GM12878 (cell line): ENCODE measurements around the gene SFSWAP. TPM values are rescaled to one million over a fixed set of nuclear protein-coding genes. Genes with fewer than 3 reads are reported as not detected.

Experiments
- ATAC-seq: fragments of 200-7000 bp; cut with Tn5 transposase; 3 replicates; pipeline ENCODE4 v1.9.1; 2020; ENCODE audit warnings: mild to moderate bottlenecking, moderate library complexity
- BruUV-seq: library from RNA; stranded (reverse); fragments of 400-500 nt; replicated peaks from 2 replicates; lab custom pipeline; 2021; lab: Mats Ljungman, UMichigan
- CTCF ChIA-PET: fragments of 300-600 bp; sonication (Branson Sonifier 250); formaldehyde crosslinking; extraction: SDS; loops from one replicate; lab custom pipeline; 2021; ENCODE audit warnings: inconsistent platforms; lab: Yijun Ruan, JAX
- POLR2A ChIA-PET: fragments of 350-600 bp; formaldehyde crosslinking; extraction: SDS; loops from one replicate; lab custom pipeline; 2021; ENCODE audit warnings: inconsistent platforms; lab: Charles Lee
- RAD21 ChIA-PET: fragments of 300-600 bp; sonication (Branson Sonifier 250); formaldehyde crosslinking; loops from one replicate; lab custom pipeline; 2023; ENCODE audit warnings: antibody characterized with exemption; ENCODE audit not compliant: unreplicated experiment; lab: Charles Lee
- SMC1A ChIA-PET: fragments of 300-600 bp; sonication (Branson Sonifier 250); formaldehyde crosslinking; loops from one replicate; lab custom pipeline; 2023; ENCODE audit not compliant: unreplicated experiment, uncharacterized antibody; lab: Charles Lee
- DNase-seq: peaks from one replicate; pipeline ENCODE4 v3.0.0-alpha.2; 2011; ENCODE audit warnings: low read depth, low spot score
- FAIRE-seq: peaks from 3 replicates; lab custom pipeline; 2011; peaks lifted over from hg19 to GRCh38; lab: Jason Lieb, UNC
- H2AFZ ChIP-seq: 2 replicates; pipeline ENCODE4 v1.6.0; 2011; ENCODE audit warnings: low read depth, low read length, control low read depth; ENCODE audit not compliant: control insufficient read depth
- H3K27ac ChIP-seq: 2 replicates; pipeline ENCODE4 v1.5.1; 2011; ENCODE audit warnings: control low read depth; ENCODE audit not compliant: control insufficient read depth, insufficient read depth
- H3K27me3 ChIP-seq, 2 experiments: replicated peaks in 1 of 2; 2 replicates each; pipeline versions ENCODE4 v1.6.0 to v1.6.1; 2011; ENCODE audit warnings: low read length in 1 of 2; ENCODE audit not compliant: control insufficient read depth in 2 of 2, insufficient read depth in 2 of 2
- H3K36me3 ChIP-seq, 2 experiments: 2 replicates each; pipeline ENCODE4 v1.5.1; 2011; ENCODE audit warnings: low read length in 1 of 2; ENCODE audit not compliant: control insufficient read depth in 2 of 2, insufficient read depth in 2 of 2
- H3K4me1 ChIP-seq: 2 replicates; pipeline ENCODE4 v1.6.1; 2011; ENCODE audit warnings: mild to moderate bottlenecking, low read length, moderate library complexity, mixed read lengths; ENCODE audit not compliant: control insufficient read depth, insufficient read depth
- H3K4me2 ChIP-seq: 2 replicates; pipeline ENCODE4 v1.6.0; 2011; ENCODE audit warnings: control low read depth; ENCODE audit not compliant: control insufficient read depth, insufficient read depth
- H3K4me3 ChIP-seq: fragments of 200-600 bp; sonication (generic); 2 replicates; pipeline ENCODE4 v1.5.1; 2016
- H3K79me2 ChIP-seq: 2 replicates; pipeline ENCODE4 v1.6.0; 2011; ENCODE audit warnings: low read length; ENCODE audit not compliant: control insufficient read depth, insufficient read depth
- H3K9ac ChIP-seq: 2 replicates; pipeline ENCODE4 v1.8.0; 2011; ENCODE audit warnings: low read length, control low read depth, mixed read lengths; ENCODE audit not compliant: control insufficient read depth, insufficient read depth
- H3K9me3 ChIP-seq: replicated peaks from 3 replicates; pipeline ENCODE4 v1.5.1; 2011; ENCODE audit warnings: mild to moderate bottlenecking, low read length; ENCODE audit not compliant: control insufficient read depth, insufficient read depth
- H4K20me1 ChIP-seq: 2 replicates; pipeline ENCODE4 v1.6.0; 2011; ENCODE audit not compliant: control insufficient read depth, insufficient read depth
- BRCA1 ChIP-seq: IDR thresholded peaks from 2 replicates; pipeline ENCODE4 v1.6.1; 2011; ENCODE audit warnings: low read depth, low read length, improper control_type of control experiment
- E2F8 ChIP-seq: fragments of 450-650 bp; IDR thresholded peaks from 2 replicates; pipeline ENCODE4 v1.6.1; 2018; ENCODE audit warnings: mild to moderate bottlenecking, low read depth, moderate library complexity; ENCODE audit not compliant: partially characterized antibody
- MEF2B ChIP-seq: fragments of 450-650 bp; IDR thresholded peaks from 2 replicates; pipeline ENCODE4 v1.6.1; 2018; ENCODE audit warnings: mild to moderate bottlenecking, moderate library complexity; ENCODE audit not compliant: partially characterized antibody, poor library complexity, severe bottlenecking
- POLR2AphosphoS2 ChIP-seq: IDR thresholded peaks from 2 replicates; pipeline ENCODE4 v1.6.1; 2011; ENCODE audit warnings: low read depth, mild to moderate bottlenecking, low read length, improper control_type of control experiment, moderate library complexity
- RBBP5 ChIP-seq: fragments of 200-600 bp; sonication (generic); conservative IDR thresholded peaks from 2 replicates; pipeline ENCODE4 v1.6.1; 2016
- SKIL ChIP-seq: fragments of 450-650 bp; IDR thresholded peaks from 2 replicates; pipeline ENCODE4 v1.6.1; 2017; ENCODE audit warnings: mild to moderate bottlenecking, low read depth, inconsistent platforms; ENCODE audit not compliant: poor library complexity, severe bottlenecking
- TAF1 ChIP-seq: IDR thresholded peaks from 2 replicates; pipeline ENCODE4 v1.6.1; 2011; ENCODE audit warnings: mild to moderate bottlenecking, low read depth, low read length, borderline replicate concordance
- ZNF384 ChIP-seq: IDR thresholded peaks from 2 replicates; pipeline ENCODE4 v1.6.1; 2012; ENCODE audit warnings: low read depth, mild to moderate bottlenecking, low read length, improper control_type of control experiment, borderline replicate concordance
- WGBS: methylation state at CpG from one replicate; pipeline ENCODE4 v1.1.6; 2016; ENCODE audit warnings: low lambda C conversion rate; ENCODE audit not compliant: insufficient replicate concordance, insufficient coverage; ENCODE audit errors: missing lambda C conversion rate; 5-methylcytosine and 5-hydroxymethylcytosine counted together
- in situ Hi-C: fragments of 300-500 bp; cut with MboI; formaldehyde crosslinking; loops from 9 replicates; pipeline ENCODE4 v1.14.3; 2018; ENCODE audit warnings: mixed read lengths
- intact Hi-C: fragments of 100-400 bp; cut with micrococcal nuclease; formaldehyde crosslinking; loops from one replicate; pipeline ENCODE4 v1.14.2; 2022; ENCODE audit not compliant: unreplicated experiment
- polyA plus RNA-seq, 11 experiments: library from polyadenylated mRNA; depleted of rRNA in 4 of 11; unstranded in 6 of 11; stranded (reverse) in 5 of 11; fragments of >200 nt; fragmentation: Nextera tagmentation in 4 of 11; fragmentation: Illumina TruSeq in 1 of 11; extraction: Ambion mirVana in 4 of 11; extraction: Trizol in 1 of 11; gene quantifications; 1 replicate in 1 of 11; 2 replicates in 10 of 11; pipeline versions ENCODE4 v1.2.1 to v1.2.3, GENCODE V29; 2011 to 2016; ENCODE audit warnings: inconsistent platforms in 2 of 11, missing spikeins in 2 of 11, low read depth in 1 of 11
- total RNA-seq, 4 experiments: library from RNA; depleted of rRNA in 3 of 4; stranded (reverse); fragments of >200 nt in 3 of 4; fragmentation: Illumina TruSeq in 1 of 4; extraction: Trizol in 1 of 4; gene quantifications; 2 replicates each; pipeline versions ENCODE4 v1.2.1 to v1.2.3, GENCODE V29; 2013 to 2021

Gene SFSWAP
- total and polyA plus RNA-seq, 10 of the 15 experiments (the other 5 are each of a cell fraction or from before 2014, with no cell fraction given), result 1.8 to 48.6 (median 25.0) TPM

GRCh38 chr12:131692431-131692830, 18.5 kb upstream of the SFSWAP start (continued):
- TF ChIP-seq POLR2AphosphoS2, result no peak
- no peak for TF ChIP-seq RBBP5
- TF ChIP-seq ZNF384, result no peak
- TF ChIP-seq E2F8, result no peak

GRCh38 chr12:131693149-131693548, 17.7 kb upstream of the SFSWAP start:
- RAD21 ChIA-PET, result no interaction called here
- Histone ChIP-seq H3K4me1 (no peaks in the 10 kb centered on the region), H4K20me1 (no peaks in the 10 kb centered on the region), H3K9me3 (no peaks in the 10 kb centered on the region; the same call in 2 of the 3 replicates), H3K4me2 (no peak overlapping the region), H3K4me3 (no peak overlapping the region), H3K27ac (no peak overlapping the region), H3K9ac (no peak overlapping the region), H3K79me2 (no peaks in the 10 kb centered on the region), H2AFZ (no peak overlapping the region)
- SMC1A ChIA-PET, result no interaction called here
- WGBS, result 21% methylated on average over 10 of the region's 10 CpGs
- intact Hi-C loops (no loop called here), in situ Hi-C loops (no loop called here)
- ATAC-seq (no peak), DNase-seq (no peak), FAIRE-seq (no peak)
- BruUV-seq, result no TSS peak
- CTCF ChIA-PET, result no interaction called here
- TF ChIP-seq SKIL (no peak), BRCA1 (no peak), MEF2B (no peak), TAF1 (no peak)
- TF ChIP-seq, all 136 proteins: peak for 0
- Histone ChIP-seq H3K36me3 (no peaks in the 10 kb centered on the region), H3K27me3 (no peaks in the 10 kb centered on the region; a peak in 1 of 4 replicates)
- POLR2A ChIA-PET, result no interaction called here
